Measurements from ENCODE around the gene NPY2R.

NPY2R gene

DNA sequence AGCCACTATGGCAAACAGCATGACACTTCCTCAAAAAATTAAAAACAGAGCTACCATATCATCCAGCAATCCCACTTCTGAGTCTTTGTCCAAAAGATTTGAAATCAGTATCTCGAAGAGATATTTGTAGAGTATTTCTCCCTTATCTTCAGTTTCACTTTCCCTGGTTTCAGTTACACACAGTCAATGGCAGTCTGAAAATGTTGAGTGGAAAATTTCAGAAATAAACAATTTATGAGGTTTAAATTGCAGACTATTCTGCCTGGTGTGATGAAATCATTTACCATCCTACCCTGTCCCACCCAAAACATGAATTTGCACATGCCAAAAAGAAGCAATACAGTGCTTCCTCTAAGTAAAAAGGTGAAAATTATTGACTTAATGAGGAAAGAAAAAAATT, 43.9 kb downstream of the NPY2R start:
- no peak for DNase-seq

DNA sequence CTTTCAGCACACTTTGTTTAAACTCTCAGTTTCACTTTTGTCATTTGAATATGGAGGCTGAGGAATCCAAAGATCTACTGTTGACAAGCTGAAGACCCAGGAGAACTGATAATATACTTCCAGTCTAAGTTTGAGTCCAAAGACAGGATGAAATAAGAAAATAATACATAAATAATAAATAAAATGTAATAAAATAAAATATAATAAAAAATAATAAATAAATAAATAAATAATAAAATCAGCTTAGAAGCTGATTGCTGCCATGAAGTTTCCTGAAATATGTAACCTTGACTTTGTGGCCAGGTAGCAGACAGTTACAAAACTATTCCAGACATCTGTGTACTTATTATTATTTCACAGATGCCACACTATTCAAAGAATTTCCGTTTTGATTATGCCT, 55.0 kb downstream of the NPY2R start:
- no peak for DNase-seq

DNA sequence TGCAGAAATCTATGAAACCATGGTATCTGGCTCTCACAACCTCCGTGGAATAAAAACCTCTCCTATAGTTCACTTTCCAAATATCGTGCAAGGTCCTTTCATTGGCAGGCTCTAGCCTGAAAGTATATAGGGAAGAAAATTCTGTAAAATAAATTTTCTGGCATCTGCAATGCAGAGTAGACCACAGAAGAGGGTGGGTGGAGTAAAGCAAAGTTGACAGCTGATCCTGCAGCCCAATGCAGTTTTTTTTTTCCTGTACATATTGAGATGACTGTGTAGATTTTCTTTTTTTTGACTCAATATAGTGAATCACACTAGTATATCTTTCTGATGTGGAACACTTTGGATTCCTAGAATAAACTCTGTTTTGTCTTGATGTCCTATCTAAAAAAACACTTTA, 56.7 kb downstream of the NPY2R start:
- no peak for DNase-seq

Measured in T-helper 9 cell (primary cell).